GM12878 (cell line): ENCODE results near the gene KRTAP10-5.

Source experiments
- CTCF ChIP-seq, 3 experiments: IDR thresholded peaks in 2 of 3; conservative IDR thresholded peaks in 1 of 3; 2 replicates each; pipeline ENCODE4 v1.5.1; 2011; ENCODE audit warnings: low read depth in 3 of 3, low read length in 3 of 3, mild to moderate bottlenecking in 3 of 3, control low read depth in 2 of 3, moderate library complexity in 2 of 3, inconsistent platforms in 1 of 3, mixed read lengths in 1 of 3; ENCODE audit not compliant: control insufficient read depth in 2 of 3, insufficient read depth in 1 of 3; ENCODE audit errors: extremely low read depth in 1 of 3
- SPI1 ChIP-seq: IDR thresholded peaks from 2 replicates; pipeline ENCODE4 v1.6.1; 2011; ENCODE audit warnings: low read depth, mild to moderate bottlenecking, low read length, moderate library complexity, borderline replicate concordance; ENCODE audit not compliant: insufficient read depth
- USF1 ChIP-seq: IDR thresholded peaks from 2 replicates; pipeline ENCODE4 v1.6.1; 2011; ENCODE audit warnings: borderline replicate concordance, low read depth, mild to moderate bottlenecking, moderate library complexity, mixed read lengths, low read length; ENCODE audit not compliant: insufficient read depth; ENCODE audit errors: extremely low read length
- YY1 ChIP-seq: IDR thresholded peaks from 2 replicates; pipeline ENCODE4 v1.6.1; 2011; ENCODE audit warnings: low read depth, mild to moderate bottlenecking, low read length
- TF ChIP-seq, protein P1 (sequence below): fragments of 450-650 bp; IDR thresholded peaks from 2 replicates; pipeline ENCODE4 v1.6.1; 2018; ENCODE audit warnings: borderline replicate concordance, mild to moderate bottlenecking; ENCODE audit not compliant: partially characterized antibody

- TF ChIP-seq, protein P1, sequence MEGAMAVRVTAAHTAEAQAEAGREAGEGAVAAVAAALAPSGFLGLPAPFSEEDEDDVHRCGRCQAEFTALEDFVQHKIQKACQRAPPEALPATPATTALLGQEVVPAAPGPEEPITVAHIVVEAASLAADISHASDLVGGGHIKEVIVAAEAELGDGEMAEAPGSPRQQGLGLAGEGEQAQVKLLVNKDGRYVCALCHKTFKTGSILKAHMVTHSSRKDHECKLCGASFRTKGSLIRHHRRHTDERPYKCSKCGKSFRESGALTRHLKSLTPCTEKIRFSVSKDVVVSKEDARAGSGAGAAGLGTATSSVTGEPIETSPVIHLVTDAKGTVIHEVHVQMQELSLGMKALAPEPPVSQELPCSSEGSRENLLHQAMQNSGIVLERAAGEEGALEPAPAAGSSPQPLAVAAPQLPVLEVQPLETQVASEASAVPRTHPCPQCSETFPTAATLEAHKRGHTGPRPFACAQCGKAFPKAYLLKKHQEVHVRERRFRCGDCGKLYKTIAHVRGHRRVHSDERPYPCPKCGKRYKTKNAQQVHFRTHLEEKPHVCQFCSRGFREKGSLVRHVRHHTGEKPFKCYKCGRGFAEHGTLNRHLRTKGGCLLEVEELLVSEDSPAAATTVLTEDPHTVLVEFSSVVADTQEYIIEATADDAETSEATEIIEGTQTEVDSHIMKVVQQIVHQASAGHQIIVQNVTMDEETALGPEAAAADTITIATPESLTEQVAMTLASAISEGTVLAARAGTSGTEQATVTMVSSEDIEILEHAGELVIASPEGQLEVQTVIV: no peak
- TF ChIP-seq YY1 (no peak), USF1 (no peak), CTCF (IDR thresholded peaks at IDR 0.05 in 2 of 3, conservative IDR thresholded peaks at IDR 0.05 in 1 of 3; ENCODE audit: control insufficient read depth in 2 of 3, extremely low read depth in 1 of 3, insufficient read depth in 1 of 3, low read depth in 3 of 3, low read length in 3 of 3) (no peak), SPI1 (no peak)
Observed at GRCh38 chr21:44572959-44573583, 7.3 kb downstream of the KRTAP10-5 start.
